ENCODE results near the gene C3orf70.

GRCh38 chr3:185151101-185151963 lies 1.5 kb downstream of the C3orf70 start:
- TF ChIP-seq GATA2 (IDR thresholded peaks at IDR 0.05; ENCODE audit: low read depth, low read length) (no peak), GATA3 (IDR thresholded peaks at IDR 0.05; ENCODE audit: low read depth, low read length) (no peak)

All from SH-SY5Y (cell line).